B cell (primary cell): ENCODE measurements around the gene ESPN.

ENCODE experiments used
- EZH2 ChIP-seq: IDR thresholded peaks from 2 replicates; pipeline ENCODE4 v1.6.1; 2012; ENCODE audit warnings: borderline replicate concordance, low read depth, mild to moderate bottlenecking, moderate library complexity, low read length; ENCODE audit not compliant: insufficient read depth, poor library complexity, severe bottlenecking
- TF ChIP-seq, protein P1 (sequence below): fragments of 200-600 bp; IDR thresholded peaks from one replicate; pipeline ENCODE4 v1.8.0; 2022; ENCODE audit warnings: antibody characterized with exemption, mild to moderate bottlenecking

DNA sequence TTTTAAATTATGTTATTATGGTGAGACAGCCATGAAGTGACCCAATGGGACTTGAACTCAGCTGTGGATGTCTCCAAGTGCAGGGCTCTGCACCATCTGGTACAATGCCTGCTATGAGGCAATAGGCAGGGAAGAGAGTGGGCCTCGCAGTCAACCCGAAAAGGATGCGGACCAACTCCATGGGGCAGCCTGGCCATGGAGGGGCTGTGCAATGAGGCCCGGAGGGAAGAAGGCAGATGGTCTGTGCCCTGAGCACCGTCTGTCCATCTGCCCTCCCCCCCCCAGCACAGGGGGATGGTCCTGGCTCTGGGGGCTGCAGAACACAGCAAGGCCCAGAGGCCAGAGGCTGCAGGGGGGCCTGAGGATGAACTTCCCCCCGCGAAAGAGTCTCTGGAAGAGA is 17.0 kb downstream of the ESPN start:
- TF ChIP-seq, protein P1, sequence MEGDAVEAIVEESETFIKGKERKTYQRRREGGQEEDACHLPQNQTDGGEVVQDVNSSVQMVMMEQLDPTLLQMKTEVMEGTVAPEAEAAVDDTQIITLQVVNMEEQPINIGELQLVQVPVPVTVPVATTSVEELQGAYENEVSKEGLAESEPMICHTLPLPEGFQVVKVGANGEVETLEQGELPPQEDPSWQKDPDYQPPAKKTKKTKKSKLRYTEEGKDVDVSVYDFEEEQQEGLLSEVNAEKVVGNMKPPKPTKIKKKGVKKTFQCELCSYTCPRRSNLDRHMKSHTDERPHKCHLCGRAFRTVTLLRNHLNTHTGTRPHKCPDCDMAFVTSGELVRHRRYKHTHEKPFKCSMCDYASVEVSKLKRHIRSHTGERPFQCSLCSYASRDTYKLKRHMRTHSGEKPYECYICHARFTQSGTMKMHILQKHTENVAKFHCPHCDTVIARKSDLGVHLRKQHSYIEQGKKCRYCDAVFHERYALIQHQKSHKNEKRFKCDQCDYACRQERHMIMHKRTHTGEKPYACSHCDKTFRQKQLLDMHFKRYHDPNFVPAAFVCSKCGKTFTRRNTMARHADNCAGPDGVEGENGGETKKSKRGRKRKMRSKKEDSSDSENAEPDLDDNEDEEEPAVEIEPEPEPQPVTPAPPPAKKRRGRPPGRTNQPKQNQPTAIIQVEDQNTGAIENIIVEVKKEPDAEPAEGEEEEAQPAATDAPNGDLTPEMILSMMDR = no peak
- no peak for TF ChIP-seq EZH2
